ENCODE measurements around the gene IFT52. TPM values are rescaled to one million over a fixed set of nuclear protein-coding genes. Genes with fewer than 3 reads are reported as not detected.

The IFT52 gene, protein sequence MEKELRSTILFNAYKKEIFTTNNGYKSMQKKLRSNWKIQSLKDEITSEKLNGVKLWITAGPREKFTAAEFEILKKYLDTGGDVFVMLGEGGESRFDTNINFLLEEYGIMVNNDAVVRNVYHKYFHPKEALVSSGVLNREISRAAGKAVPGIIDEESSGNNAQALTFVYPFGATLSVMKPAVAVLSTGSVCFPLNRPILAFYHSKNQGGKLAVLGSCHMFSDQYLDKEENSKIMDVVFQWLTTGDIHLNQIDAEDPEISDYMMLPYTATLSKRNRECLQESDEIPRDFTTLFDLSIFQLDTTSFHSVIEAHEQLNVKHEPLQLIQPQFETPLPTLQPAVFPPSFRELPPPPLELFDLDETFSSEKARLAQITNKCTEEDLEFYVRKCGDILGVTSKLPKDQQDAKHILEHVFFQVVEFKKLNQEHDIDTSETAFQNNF
- polyA plus RNA-seq (2013, experiment 1 of 2; ENCODE audit: insufficient read length), result 44.6 TPM
- 44.9 TPM for polyA plus RNA-seq (2013, experiment 2 of 2; ENCODE audit: insufficient read length)

- DNase-seq, result peak; percentile 90
These were observed at the start of gene IFT52 for GRCh38 chr20:43590392-43591303. IFT52 (plus strand) TSS chr20:43590937; CDS start chr20:43594699, 3,762 bp downstream.

GRCh38 chr20:43541214-43541613 is 49.5 kb upstream of the IFT52 start:
- DNase-seq, result peak; percentile 35

- no peak for DNase-seq
These were observed 48.6 kb upstream of the IFT52 start for GRCh38 chr20:43542161-43542560.

DNA sequence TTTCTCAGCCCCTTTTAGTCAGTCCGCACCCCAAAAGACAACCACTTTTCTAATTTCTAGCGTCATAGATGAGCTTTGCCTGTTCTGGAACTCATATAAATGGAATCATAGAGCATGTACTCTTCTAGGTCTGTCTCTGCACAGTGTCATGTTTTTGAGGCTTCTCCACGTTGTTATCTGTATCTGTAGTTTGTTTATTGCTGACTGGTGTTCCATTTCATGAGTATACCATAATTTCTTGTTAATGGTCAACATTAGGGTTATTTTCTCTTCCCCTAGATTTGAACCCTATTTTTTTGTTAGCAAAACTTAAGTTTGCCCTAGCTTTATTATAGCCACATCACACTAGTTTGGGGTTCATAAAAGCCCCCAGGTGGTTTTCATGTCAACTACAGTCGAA is 48.1 kb upstream of the IFT52 start:
- no peak for DNase-seq

DNA sequence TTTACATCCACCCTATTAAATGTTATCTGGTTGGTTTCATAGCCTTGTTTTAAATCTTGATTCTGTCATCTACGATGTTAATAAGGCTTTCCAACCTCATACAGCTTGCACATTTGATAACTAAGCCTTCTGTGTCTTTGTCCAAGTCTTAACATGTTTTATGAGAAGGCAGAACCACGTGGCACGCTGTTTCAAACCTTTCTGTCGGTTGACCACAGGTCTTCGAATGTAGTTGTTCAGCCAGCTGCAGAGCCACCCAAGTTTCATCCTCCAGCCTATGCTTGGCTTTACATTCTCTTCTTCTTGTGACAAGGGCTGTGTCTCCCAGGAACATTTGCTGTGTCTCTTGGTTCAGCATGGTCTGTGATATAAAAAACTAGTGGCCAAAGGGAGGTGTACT is 47.6 kb upstream of the IFT52 start:
- no peak for DNase-seq

DNA sequence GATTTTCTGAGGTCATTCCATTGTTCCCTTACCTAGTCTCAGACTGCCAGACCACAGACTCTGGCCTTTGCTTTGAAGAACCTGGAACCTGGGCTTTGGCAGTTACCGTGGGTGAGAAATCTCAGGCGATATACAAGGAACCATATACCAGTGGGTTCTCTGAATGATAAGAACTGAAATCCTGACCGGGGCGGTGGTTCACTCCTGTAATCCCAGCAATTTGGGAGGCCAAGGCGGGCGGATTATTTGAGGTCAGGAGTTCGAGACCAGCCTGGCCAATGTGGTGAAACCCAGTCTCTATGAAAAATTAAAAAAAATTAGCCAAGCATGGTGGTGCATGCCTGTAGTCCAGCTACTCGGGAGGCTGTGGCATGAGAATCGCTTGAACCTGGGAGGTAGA is 46.2 kb upstream of the IFT52 start:
- no peak for DNase-seq

DNA sequence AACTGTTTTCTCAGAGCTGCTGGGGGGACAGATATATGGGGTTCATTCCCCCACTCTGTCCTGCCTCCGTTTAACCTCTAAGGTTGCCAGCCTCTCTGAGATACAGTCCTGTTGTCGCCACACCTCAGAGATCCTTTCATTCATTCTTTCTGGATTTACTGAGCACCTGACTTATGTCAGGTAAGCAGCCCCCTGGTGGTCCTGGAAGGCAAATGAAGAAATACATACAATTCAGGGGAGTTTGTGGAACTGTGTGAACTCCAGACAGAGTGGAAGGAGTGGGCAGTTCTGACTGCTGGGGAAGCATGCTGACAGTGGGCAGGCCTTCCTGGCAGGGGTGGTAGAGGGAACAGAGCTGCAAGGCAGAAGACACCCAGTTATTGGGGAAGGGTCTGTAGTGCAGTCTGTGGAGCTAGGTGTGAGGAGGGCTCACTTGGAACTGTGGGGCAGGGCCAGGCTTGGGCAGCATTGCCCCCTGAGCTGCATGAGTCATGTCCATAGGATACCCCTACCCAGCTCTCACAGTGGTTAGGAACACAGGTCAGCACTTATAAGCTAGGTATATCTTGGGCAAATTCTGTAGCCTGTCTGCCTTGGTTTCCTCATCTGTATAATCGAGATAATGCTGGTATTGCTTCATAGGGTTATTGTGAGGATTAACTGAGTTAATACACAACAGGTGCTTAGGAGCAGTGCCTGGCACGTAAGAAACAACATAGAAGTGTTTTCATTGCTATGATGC is 44.7 kb upstream of the IFT52 start:
- no peak for DNase-seq

DNA sequence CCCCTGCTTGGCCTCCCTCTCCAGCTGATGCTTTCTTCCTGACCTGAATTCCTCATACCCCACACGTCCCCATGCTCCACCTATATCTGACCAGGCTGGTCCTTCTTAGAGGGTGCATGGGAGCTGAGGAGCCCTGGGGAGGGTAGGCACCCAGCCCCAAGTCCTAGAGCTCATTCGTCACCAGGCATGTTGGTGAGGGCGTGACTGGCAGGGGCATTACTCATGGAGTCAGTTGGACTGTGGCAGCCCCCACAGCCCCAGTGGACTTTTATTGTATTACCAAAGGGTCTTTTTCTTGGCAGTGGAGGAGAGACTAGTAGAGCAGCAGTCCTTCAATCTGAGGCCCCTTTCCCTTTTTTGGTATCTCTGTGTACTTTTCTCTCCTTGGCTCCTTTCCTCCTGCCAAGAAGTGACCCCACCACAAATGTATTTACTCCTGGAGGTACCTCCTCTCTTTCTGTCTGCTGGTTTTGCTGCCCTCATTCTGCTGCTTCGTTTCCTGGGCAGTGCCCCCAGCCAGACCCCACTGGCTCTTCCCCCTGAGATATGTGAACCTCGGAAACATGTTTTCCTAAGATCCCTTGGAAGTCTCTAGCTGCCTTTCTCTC is 42.4 kb upstream of the IFT52 start:
- no peak for DNase-seq

- no peak for DNase-seq
These were observed 41.2 kb upstream of the IFT52 start for GRCh38 chr20:43549416-43550065.

DNA sequence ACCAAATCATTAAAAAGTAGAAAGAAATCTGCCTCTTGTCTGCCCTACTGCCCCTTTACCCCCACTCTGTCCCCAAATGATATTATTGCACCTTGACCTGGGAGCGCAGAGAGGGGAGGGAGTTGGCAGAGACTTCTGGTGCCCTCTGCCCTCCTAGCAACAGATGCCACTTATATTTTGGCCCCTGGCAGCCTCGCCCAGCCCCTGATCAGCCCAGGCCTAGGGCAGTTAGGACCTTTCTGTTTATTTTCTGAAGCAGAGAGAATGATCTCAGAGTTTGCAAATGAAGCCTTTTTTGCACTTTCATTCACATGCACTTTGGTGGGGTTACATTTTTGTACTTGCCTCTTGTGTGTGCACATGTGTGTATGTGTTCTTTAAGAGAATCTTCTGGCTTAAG is 40.3 kb upstream of the IFT52 start:
- DNase-seq, result no peak

- DNase-seq, result no peak
These were observed 36.4 kb upstream of the IFT52 start for GRCh38 chr20:43554369-43554768.

- DNase-seq, result no peak
These were observed 32.2 kb upstream of the IFT52 start, which contains the start of gene SGK2 for GRCh38 chr20:43558412-43559146. SGK2 (plus strand) TSS chr20:43559027; CDS start chr20:43566496, 7,469 bp downstream.

DNA sequence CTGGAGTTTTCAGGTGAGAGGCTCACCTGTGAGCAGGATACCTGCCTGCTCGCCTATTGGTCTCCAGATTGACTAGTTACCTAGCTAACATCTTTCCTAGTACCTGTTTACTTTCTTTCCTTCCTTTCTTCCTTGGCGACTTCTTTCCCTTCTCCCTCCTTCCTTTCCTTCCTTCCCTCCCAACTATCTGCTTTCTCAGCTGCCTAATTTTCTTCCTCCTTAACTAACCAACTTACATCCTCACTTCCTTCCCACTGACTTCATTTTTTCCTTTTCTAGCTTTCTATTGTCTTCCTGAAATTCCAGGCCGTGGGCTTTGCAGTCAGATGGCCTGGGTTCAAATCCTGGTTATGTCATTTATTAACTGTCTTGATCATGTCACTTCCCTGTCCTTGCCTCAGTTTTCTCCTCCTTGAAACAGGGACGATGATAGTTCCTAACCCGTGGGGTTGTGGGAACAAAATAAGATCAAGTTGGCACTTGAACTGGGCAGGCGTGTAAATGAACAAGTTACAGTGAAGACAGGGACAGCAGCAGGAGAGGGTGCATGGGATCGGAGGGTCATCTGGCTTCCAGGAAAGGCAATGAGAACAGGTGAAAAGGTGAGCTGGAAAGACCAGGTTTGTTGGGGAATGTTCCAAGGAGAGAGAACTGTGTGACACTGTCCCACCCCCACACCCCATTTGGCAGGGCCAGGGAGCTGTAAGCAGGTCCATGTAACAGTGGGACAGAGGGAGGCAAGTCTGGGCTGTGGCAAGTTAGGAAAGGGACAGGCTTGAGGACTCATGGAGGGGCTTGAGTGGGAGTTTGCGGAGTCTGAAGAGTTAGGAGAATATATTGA is 31.4 kb upstream of the IFT52 start:
- DNase-seq, result no peak

DNA sequence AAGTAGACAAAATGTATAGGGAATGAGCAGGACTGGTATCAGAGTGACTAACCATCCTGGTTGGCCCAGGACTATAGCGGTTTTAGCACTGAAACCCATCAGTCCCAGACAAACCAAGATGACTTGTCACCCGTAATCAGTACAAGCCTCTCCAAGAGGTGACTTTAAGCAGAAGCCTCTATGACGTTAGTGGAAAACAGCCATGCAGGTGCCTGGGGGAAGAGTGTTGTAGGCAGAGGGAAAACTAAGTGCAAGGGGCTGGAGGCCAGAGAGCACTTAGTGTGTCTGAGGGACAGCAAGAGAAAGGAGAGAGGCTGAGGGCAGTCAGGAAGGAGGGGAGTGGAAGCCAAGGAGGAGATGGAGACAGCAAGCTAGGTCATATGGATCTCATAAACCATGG is 29.8 kb upstream of the IFT52 start:
- DNase-seq, result no peak

- DNase-seq, result no peak
These were observed 27.3 kb upstream of the IFT52 start for GRCh38 chr20:43563429-43563828.

DNA sequence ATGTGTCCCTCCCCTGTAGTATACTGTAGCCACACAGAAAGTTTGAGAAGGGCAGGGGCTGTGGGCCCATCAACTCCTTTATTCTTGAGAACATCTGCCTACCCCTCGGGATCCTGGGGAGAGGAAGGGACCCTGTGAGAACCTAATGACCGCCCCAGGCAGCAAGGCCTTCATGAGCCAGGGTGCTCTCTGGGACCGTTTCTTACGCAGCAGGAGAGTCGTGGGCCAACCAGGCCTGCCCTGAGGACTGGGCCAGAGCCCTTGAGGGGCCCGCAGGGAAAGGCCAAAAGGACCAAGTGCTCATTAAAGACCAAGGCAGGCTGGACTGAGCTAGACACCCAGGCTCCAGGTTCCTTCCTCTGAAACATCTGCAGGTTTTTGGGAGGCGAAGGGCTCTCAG is 26.7 kb upstream of the IFT52 start:
- DNase-seq, result no peak

DNA sequence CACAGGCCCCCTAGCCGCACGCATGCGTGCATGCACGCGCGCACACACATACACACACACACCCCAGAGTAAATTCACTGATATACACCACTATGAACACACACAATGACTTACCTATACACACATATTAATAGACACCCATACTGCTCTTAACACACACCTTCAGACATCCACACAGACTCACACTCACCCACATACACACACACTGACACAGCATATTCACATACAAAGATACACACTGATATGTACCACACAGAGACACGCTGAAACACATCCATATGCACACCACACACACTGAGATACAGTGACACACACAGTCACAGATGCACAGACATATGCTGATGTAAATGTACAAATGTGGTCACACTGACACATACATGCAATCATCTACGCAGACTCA is 26.3 kb upstream of the IFT52 start:
- no peak for DNase-seq

DNA sequence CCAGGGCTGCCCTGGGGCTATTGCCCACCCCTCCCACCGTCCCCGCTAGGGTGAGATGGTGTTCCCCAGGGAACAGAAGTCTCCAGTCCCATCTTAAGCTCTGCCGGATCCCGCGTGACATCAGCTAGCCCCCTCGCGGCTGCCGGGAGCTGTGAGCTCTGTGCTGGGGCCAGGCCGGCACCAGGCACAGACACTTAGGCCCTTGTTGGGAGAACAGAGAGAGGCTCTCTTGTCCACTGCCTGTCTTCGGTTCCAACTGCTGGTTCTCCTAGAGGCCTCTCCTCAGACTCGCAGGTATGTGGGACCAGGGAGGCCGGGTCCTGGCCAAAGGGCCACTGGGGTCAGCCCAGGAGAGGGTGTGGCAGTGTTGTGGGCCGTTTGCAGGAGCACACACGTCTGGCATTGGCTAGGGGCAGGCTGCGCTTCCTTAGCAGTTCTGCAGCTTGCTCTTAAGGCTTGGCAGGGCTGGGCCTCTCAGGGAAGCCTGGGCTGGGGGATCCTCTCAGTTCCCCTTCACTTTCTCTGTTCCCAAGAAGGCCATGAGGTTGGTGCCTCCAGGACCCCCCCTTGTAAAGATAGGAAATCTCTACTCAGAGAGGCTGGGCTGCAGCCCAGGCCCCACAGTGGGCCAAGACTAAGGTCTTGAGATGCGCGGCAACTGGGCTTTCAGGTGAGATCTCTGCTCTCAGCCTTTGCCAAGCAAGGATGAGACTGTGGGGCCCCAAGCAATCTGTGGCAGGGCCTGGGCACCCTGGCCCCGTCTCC is 25.6 kb upstream of the IFT52 start:
- no peak for DNase-seq

DNA sequence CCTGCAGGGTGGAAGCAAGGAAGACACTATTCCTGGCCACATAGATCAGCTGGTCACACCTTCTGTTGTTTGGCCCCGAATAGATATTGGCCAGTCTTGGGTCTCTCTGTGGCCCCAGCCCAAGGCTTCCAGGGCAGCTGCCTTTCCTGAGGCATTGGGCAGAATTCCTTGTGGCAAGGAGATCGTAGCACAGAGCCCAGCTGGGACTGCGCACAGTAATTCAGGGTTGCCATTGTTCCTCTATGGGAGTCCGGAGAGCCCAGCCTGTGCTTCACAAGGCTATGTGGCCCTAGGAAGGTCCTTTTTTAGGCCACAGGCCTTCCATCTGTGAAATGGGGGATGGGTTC is 25.0 kb upstream of the IFT52 start:
- DNase-seq, result no peak
